ENCODE results near the gene MYRIP. TPM values are rescaled to one million over a fixed set of nuclear protein-coding genes. Genes with fewer than 3 reads are reported as not detected.

The MYRIP gene
- total RNA-seq, 1 experiment from 2014 or later = 0.59 TPM

DNA sequence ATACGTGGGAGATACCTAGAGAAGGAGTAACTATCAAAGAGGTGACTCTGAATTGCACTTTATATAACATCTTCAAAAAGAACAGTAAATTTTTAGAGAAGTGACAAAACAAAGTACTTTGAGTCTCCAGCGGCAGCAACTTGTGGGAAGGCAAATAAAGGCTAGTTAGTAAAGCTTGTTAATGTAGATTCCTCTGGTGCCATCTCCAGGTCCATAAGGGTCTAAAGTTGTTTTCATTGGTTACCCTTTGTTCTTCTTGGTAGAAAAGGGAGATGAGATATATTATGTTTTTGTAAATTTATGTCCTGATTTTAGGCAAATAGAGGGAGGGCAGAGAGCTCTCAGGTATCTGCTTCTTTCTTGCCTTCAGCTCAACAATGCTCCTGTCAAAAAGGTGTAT is 161.6 kb downstream of the MYRIP start:
- DNase-seq = no peak
- H3K27me3 Mint-ChIP-seq (ENCODE audit: insufficient read depth, unreplicated experiment) = no peaks in the 10 kb centered on the region
- H3K9me3 Mint-ChIP-seq (ENCODE audit: unreplicated experiment) = peaks cover 9% of the 10 kb centered on the region
- intact Hi-C loops (cut with micrococcal nuclease; ENCODE audit: unreplicated experiment) = no loop called here
- Histone ChIP-seq H3K36me3 (ENCODE audit: control insufficient read depth, insufficient read depth, low read length) (no peaks in the 10 kb centered on the region), H3K4me3 (ENCODE audit: low read depth, low read length) (no peak overlapping the region), H3K27me3 (replicated peaks; ENCODE audit: control insufficient read depth, insufficient read depth, low read length) (no peaks in the 10 kb centered on the region), H3K9me3 (no peaks in the 10 kb centered on the region), H3K4me1 (no peaks in the 10 kb centered on the region)
- H3K4me1 Mint-ChIP-seq (ENCODE audit: low read depth, unreplicated experiment) = no peaks in the 10 kb centered on the region
- H3K36me3 Mint-ChIP-seq (ENCODE audit: insufficient read depth, unreplicated experiment) = no peaks in the 10 kb centered on the region
- POLR2A ChIA-PET = no interaction called here
- TF ChIP-seq, protein P1, sequence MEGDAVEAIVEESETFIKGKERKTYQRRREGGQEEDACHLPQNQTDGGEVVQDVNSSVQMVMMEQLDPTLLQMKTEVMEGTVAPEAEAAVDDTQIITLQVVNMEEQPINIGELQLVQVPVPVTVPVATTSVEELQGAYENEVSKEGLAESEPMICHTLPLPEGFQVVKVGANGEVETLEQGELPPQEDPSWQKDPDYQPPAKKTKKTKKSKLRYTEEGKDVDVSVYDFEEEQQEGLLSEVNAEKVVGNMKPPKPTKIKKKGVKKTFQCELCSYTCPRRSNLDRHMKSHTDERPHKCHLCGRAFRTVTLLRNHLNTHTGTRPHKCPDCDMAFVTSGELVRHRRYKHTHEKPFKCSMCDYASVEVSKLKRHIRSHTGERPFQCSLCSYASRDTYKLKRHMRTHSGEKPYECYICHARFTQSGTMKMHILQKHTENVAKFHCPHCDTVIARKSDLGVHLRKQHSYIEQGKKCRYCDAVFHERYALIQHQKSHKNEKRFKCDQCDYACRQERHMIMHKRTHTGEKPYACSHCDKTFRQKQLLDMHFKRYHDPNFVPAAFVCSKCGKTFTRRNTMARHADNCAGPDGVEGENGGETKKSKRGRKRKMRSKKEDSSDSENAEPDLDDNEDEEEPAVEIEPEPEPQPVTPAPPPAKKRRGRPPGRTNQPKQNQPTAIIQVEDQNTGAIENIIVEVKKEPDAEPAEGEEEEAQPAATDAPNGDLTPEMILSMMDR (IDR thresholded peaks at IDR 0.05; ENCODE audit: insufficient read depth in 1 of 2, low read depth in 1 of 2, low read length in 1 of 2, severe bottlenecking in 1 of 2, unreplicated experiment in 1 of 2) = no peak
- CTCF ChIA-PET = no interaction called here
- no peak overlapping the region for H3K4me3 Mint-ChIP-seq (ENCODE audit: unreplicated experiment)
- BruUV-seq (replicated peaks) = no TSS peak
- H3K27ac Mint-ChIP-seq (ENCODE audit: unreplicated experiment) = no peak overlapping the region

DNA sequence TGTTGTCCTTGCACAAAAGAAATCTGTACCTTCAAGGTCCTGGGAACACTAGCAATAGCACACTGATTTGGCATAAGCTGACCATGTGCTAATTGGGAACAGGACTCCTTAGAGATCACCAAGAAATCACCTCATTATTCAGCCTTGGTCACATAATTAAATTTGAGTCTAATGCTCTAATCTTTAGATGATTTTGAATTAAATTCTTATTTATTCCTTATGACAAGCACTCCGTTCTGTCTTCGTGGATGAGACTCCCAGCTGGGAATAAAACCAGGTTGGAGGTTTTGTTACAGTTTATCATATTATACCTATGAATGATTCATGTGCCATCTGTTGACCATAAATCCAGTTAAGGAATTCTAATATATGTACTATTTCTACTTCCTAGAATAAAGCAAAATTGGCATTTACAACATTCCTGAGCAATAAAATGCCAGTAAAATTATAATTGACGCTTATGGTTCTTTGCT is 162.2 kb downstream of the MYRIP start:
- no peaks in the 10 kb centered on the region for H3K27me3 Mint-ChIP-seq (ENCODE audit: insufficient read depth, unreplicated experiment)
- BruUV-seq (replicated peaks) = no TSS peak
- no peak overlapping the region for H3K4me3 Mint-ChIP-seq (ENCODE audit: unreplicated experiment)
- H3K4me1 Mint-ChIP-seq (ENCODE audit: low read depth, unreplicated experiment) = no peaks in the 10 kb centered on the region
- H3K9me3 ChIP-seq = no peaks in the 10 kb centered on the region
- no peak for DNase-seq
- TF ChIP-seq, protein P1 (IDR thresholded peaks at IDR 0.05; ENCODE audit: insufficient read depth in 1 of 2, low read depth in 1 of 2, low read length in 1 of 2, severe bottlenecking in 1 of 2, unreplicated experiment in 1 of 2) = no peak
- peaks cover 9% of the 10 kb centered on the region for H3K9me3 Mint-ChIP-seq (ENCODE audit: unreplicated experiment)
- no peaks in the 10 kb centered on the region for H3K36me3 ChIP-seq (ENCODE audit: control insufficient read depth, insufficient read depth, low read length)
- ChIA-PET CTCF (no interaction called here), POLR2A (no interaction called here)
- no peak overlapping the region for H3K4me3 ChIP-seq (ENCODE audit: low read depth, low read length)
- no peaks in the 10 kb centered on the region for H3K27me3 ChIP-seq (replicated peaks; ENCODE audit: control insufficient read depth, insufficient read depth, low read length)
- H3K4me1 ChIP-seq = no peaks in the 10 kb centered on the region
- H3K27ac Mint-ChIP-seq (ENCODE audit: unreplicated experiment) = no peak overlapping the region
- no peaks in the 10 kb centered on the region for H3K36me3 Mint-ChIP-seq (ENCODE audit: insufficient read depth, unreplicated experiment)
- intact Hi-C loops (cut with micrococcal nuclease; ENCODE audit: unreplicated experiment) = no loop called here

DNA sequence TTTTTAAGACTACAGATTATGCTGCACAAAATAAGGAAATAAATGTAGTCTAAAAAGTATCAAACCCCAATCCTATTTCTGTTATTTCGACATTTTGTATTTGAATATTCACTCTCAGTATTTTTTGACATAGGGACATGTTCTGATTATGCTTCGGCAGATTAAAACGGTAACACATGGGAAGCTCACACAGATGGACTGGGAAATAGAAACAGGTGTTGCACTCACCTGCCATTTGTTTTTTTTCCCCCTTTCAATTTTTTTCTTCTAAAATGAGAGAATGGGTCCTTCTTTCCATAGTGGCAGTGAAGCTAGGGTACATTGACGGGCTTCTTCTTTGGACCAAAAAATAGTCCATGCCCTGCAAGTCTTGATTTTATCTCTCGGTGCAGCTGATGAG is 163.1 kb downstream of the MYRIP start:
- Histone ChIP-seq H3K4me3 (ENCODE audit: low read depth, low read length) (no peak overlapping the region), H3K27me3 (replicated peaks; ENCODE audit: control insufficient read depth, insufficient read depth, low read length) (no peaks in the 10 kb centered on the region), H3K9me3 (no peaks in the 10 kb centered on the region), H3K4me1 (no peaks in the 10 kb centered on the region), H3K36me3 (ENCODE audit: control insufficient read depth, insufficient read depth, low read length) (no peaks in the 10 kb centered on the region)
- Mint-ChIP-seq H3K27ac (ENCODE audit: unreplicated experiment) (no peak overlapping the region), H3K27me3 (ENCODE audit: insufficient read depth, unreplicated experiment) (no peaks in the 10 kb centered on the region), H3K4me3 (ENCODE audit: unreplicated experiment) (no peak overlapping the region), H3K9me3 (ENCODE audit: unreplicated experiment) (peaks cover 9% of the 10 kb centered on the region), H3K36me3 (ENCODE audit: insufficient read depth, unreplicated experiment) (no peaks in the 10 kb centered on the region), H3K4me1 (ENCODE audit: low read depth, unreplicated experiment) (no peaks in the 10 kb centered on the region)
- ChIA-PET POLR2A (no interaction called here), CTCF (no interaction called here)
- DNase-seq = no peak
- TF ChIP-seq, protein P1 (IDR thresholded peaks at IDR 0.05; ENCODE audit: insufficient read depth in 1 of 2, low read depth in 1 of 2, low read length in 1 of 2, severe bottlenecking in 1 of 2, unreplicated experiment in 1 of 2) = no peak
- no TSS peak for BruUV-seq (replicated peaks)
- intact Hi-C loops (cut with micrococcal nuclease; ENCODE audit: unreplicated experiment) = no loop called here
